Smooth muscle cell of the brain vasculature (primary cell): ENCODE results near the gene RNF224.
"Not testable (repeated sequence)": the region's sequence is repeated elsewhere in the genome, so short reads cannot be mapped to it uniquely, and the experiment has no call there.

ENCODE experiments used
- DNase-seq: peaks from one replicate; pipeline ENCODE4 v3.0.0-alpha.2; 2012; ENCODE audit warnings: low read depth, low spot score

Gene RNF224

DNA sequence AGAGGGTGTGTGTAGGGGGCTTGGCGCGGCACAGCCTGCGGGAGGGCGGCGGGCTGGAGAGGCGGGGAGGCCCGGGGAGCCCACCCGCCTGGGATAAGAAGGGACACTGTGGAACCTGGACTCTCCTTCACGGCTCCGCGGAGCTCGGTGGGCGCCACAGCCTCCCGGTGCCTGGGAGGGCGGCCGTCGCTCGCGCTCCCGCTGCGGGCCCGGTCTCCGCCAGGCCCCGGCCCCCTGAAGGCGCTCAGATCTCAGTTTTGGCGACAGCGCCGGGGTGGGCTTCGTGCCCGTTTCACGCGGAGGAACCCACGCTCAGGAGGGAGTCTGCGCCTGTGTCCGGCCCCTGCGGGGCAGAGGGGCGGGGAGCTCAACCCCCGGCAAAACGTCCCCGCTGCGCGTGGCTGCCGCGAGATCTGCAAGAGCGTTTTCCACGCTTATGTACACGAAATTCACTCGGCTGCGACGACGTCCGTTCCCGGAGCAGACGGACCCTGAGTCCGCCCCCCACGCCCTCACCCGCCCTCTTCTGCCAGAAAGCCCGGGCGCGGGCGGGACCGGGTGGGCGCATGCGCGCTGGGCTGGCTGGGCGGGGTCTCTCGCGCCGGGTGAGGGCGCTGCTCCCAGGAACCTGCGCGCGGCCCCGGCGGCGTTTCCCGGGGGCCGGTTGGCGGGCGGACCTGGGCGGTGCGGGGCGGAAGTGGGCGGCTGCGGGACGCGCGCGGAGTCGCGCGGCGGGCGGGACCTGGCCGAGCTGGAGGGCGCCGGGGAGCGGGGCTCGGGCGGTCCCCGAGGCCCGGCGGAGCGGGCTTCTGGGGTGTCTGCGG lies 27.5 kb downstream of the RNF224 start, which contains the start of gene NELFB:
Gene NELFB, plus strand, starts transcription at position 704 of the 824 bp plus-strand sequence.
- no peak for DNase-seq

DNA sequence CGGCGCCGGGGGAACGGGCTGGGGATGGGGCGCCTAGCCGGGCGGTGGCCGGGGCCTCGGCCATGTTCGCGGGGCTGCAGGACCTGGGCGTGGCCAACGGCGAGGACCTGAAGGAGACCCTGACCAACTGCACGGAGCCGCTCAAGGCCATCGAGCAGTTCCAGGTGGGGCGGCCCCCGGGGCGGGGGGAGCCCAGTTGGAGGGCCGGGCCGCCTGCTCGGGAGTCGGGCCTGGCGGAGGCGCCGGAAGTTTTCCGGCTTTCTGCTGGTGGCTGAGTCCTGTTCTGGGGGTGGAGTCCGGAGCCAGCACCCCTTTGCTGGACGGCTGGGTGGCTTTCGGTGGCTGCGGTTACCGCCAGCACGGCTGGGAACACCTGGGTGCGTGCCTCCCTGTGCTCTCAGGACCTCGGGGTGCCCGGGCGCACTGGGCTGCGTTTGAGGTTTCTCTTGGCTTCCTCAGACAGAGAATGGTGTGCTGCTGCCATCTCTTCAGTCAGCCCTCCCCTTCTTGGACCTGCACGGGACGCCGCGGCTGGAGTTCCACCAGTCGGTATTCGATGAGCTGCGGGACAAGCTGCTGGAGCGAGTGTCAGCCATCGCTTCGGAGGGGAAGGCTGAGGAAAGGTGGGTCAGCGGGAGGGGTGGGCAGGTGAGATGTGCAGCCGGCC lies 28.3 kb downstream of the RNF224 start:
- DNase-seq, result no peak

DNA sequence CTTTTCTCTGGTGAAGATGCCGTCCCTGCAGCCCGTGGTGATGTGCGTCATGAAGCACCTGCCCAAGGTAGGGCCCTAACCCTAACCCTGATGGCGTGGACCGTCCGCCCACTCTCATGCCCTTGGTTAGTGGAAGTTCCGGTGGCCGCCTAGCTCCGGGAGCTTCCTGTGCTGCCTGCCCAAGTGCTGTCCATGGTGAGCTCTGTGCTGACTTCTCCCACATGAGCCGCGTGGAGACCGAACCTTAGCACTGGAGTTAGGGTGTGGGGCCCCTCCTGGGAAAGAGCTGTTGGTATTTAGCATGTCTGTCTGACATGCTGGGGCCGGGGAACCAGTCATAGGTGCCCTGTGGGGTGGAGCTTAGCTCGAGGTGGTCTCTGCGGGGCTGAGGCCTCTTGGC lies 29.1 kb downstream of the RNF224 start:
- DNase-seq, result no peak

DNA sequence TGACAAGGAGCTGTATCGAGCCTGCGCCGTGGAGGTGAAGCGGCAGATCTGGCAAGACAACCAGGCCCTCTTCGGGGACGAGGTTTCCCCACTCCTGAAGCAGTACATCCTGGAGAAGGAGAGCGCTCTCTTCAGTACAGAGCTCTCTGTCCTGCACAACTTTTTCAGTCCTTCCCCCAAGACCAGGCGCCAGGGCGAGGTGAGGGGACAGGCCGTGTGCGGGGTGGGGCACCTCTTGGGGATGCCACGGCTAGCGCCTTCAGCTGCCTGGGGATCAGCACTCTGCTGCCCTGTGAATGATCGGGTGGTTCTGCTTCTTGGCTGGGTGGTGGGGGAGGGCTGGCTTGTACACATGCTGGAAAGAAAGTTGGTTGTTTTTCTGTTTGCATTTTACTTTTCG lies 29.6 kb downstream of the RNF224 start:
- DNase-seq, result no peak

DNA sequence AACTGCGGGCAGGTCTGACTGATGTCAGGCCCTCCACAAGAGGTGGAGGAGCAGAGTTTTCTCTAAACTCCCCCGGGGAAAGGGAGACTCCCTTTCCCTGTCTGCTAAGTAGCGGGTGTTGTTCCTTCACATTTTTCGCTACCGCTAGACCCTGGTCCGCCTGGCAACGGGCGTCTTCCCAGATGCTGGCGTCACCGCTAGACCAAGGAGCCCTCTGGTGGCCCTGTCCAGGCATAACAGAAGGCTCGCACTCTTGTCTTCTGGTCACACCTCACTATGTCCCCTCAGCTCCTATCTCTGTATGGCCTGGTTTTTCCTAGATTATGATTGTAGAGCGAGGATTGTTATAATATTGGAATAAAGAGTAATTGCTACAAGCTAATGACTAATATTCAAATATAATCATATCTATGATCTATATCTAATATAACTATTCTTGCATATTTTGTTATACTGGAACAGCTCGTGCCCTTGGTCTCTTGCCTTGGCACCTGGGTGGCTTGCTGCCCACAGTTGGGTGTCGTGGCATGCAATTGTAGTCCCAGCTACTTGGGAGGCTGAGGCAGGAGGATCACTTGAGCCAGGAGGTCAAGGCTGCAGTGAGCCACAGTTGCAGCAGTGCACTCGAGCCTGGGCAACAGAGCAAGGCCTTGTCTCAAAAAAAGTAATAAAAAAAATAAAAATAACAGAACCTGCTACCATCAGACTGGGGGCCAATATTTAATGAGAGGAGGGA lies 35.0 kb downstream of the RNF224 start:
- DNase-seq, result not testable (repeated sequence)

DNA sequence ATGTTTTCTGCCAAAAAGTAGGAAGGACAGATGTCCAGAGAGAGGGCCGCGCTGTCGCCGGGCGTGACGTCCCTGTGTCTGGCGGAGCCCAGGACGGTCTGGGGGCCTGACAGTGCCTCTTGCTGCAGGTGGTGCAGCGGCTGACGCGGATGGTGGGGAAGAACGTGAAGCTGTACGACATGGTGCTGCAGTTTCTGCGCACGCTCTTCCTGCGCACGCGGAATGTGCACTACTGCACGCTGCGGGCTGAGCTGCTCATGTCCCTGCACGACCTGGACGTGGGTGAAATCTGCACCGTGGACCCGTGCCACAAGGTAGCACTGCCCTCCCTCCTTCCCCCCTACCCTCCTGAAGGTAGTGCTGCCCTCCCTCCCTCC lies 35.6 kb downstream of the RNF224 start:
- no peak for DNase-seq

DNA sequence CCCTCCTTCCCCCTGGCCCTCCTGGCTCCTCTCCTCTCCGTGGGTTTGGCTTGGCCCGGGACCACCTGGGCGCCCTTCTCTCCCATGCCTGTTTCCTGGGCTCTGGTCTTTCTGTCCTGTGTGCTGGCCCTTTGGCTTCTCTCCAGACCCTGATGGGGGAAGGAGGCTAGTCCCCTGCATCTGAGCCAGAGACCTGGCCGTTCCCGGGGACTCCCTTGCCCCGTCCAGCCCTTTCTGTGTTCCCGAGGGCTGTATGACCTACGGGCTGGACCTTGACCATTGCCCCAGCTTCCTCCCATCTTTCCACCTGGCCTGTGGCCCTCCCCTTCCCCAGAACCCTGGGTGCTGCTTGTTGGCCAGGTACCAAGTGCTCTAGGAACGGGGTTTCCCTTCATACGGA lies 36.2 kb downstream of the RNF224 start:
- no peak for DNase-seq

DNA sequence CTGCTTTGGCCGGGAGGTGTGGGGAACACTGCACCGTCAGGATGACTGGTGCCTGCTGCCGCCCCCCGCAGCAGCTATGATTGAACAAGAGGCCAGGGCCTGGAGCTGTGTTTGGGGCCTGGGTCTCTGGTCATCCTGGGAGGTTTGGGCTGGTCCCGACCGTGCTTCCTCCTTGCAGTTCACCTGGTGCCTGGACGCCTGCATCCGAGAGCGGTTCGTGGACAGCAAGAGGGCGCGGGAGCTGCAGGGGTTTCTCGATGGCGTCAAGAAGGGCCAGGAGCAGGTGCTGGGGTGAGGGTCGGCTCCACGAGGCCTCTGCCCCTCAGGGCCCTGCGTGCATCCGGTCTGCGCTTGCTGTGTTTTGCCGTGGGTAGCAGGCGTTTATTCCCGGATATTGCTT lies 36.8 kb downstream of the RNF224 start:
- DNase-seq, result no peak

DNA sequence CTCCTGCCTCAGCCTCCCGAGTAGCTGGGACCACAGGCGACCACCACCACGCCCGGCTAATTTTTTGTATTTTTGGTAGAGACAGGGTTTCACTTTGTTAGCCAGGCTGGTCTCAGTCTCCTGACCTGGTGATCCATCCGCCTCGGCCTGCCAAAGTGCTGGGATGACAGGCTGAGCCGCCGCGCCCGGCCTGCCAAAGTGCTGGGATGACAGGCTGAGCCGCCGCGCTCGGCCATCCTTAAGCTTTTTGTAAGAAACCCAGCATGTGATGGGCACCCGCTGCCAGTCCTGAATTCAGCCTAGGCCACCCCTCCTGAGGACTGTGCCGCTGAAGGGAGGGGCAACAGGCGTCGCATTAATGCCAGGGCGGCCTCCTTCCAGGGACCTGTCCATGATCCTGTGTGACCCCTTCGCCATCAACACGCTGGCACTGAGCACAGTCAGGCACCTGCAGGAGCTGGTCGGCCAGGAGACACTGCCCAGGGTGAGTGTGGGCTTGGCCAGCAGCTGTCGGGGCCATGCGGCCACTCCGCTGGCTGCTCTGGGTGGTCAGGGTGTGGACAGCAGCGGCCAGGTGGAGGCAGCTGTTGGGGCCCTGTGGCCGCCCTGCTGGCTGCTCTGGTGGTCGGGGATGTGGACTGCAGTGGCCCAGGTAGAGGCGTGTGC lies 38.3 kb downstream of the RNF224 start:
- no peak for DNase-seq

DNA sequence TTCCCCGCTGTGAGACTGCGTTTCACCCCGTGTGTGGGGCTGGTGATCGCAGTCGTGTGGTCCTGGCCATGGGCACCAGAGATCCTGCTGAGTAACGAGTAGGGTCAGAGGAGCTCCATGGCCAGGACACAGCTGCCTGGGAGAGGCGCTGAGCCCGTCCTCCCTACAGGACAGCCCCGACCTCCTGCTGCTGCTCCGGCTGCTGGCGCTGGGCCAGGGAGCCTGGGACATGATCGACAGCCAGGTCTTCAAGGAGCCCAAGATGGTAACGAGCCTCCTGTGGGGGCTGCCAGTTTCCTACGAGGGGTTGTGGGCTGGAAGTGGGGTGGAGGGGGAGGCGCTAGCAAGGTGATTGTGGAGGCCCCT lies 38.8 kb downstream of the RNF224 start:
- no peak for DNase-seq

DNA sequence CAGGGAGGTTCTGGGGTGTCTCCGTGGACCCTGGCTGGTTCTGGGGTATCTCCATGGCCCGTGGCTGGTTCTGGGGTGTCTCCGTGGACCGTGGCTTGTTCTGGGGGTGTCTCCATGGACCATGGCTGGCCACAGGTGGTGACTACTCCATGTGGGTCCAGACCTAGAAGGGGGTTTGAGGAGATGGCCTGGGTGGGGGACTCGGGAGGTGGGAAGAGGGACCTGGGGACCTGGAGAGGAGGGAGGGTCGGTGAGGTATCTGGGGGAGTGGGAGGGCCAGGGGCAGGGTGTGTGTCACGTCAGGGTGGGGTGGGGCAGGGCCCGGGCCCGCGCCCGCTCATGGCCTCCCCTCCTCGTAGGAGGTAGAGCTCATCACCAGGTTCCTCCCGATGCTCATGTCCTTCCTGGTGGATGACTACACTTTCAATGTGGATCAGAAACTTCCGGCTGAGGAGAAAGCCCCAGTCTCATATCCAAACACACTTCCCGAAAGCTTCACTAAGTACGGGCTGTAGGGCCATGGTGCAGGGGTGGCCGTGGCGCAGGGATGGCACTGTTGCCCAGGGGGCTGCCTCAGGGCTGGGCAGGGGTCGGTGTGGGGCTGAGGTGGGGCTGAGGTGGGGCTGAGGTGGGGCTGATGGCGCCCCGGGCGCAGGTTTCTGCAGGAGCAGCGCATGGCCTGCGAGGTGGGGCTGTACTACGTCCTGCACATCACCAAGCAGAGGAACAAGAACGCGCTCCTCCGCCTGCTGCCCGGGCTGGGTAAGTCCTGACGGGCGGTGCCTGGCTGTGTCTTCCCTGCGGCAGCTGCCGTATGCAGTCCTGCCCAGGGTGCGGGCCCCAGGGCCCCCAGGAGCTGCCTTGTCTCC lies 39.5 kb downstream of the RNF224 start:
- DNase-seq, result no peak

DNA sequence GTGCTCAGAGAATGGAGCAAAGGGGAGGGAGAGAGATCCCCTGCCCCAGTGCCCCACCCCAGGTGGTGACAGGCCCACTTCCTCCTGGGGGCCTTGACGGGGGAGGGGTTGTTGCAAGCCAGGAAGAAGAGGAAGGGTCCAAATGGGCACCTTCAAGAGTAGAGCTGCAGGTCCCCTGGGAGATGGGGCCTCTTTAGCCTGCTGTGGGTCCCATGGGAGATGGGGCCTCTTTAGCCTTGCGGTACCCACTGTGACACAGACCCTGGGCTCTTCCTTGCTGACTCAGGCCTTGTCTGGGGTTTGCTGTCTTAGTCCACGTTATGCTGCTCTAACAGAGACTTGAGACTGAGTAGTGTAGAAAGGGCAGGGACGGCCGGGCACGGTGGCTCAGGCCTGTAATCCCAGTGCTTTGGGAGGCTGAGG lies 40.6 kb downstream of the RNF224 start:
- DNase-seq, result no peak

DNA sequence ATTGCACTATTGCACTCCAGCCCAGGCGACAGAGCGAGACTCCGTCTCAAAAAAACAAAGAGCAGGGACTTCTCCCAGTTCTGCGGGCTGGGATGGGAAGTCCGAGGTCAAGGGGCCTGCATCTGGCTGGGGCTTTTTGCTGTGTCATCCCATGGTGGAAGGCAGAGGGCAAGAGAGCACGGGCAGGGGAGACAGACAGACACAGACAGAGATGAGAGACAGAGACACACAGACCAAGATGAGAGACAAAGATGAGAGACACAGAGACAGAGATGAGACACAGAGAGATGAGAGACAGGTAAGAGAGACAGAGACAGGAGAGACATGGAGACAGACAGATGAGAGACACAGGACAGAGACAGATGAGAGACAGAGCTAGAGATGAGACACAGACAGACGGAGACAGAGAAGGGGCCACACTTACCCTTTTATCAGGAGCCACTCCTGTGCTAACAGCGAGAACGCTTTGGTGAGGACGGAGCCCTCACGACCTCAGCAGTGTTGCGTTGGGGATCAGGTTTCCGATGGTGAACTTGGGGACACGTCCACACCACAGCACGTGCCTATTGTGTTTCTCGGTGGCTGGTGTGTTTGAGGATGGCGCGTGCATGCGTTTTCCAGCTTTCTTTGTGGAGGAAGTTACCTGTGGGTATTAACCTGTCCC lies 41.4 kb downstream of the RNF224 start:
- no peak for DNase-seq

DNA sequence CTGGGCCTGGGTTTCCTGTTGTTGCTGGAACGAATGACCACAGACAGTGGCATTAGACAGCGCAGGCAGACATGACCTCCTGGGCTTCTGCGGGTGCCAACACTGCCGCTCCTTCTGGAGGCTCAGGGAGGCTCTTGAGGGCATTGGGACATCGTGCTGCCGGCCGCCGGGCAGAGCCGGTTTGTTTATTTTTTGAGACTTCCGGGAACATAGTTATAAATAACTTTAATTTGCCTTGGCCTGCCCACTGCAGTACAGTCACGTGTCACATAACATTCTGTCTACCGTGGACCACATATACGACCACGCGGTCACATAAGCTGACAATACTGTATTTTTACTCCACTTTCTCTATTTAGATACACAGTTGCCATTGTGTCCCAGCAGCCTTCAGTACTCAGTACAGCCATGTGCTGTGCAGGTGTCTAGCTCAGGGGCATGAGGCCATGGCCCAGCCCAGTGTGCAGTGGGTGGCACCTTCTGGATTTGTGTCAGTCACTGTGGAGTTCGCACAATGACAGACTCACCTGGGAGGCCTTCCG lies 42.0 kb downstream of the RNF224 start:
- DNase-seq, result no peak

DNA sequence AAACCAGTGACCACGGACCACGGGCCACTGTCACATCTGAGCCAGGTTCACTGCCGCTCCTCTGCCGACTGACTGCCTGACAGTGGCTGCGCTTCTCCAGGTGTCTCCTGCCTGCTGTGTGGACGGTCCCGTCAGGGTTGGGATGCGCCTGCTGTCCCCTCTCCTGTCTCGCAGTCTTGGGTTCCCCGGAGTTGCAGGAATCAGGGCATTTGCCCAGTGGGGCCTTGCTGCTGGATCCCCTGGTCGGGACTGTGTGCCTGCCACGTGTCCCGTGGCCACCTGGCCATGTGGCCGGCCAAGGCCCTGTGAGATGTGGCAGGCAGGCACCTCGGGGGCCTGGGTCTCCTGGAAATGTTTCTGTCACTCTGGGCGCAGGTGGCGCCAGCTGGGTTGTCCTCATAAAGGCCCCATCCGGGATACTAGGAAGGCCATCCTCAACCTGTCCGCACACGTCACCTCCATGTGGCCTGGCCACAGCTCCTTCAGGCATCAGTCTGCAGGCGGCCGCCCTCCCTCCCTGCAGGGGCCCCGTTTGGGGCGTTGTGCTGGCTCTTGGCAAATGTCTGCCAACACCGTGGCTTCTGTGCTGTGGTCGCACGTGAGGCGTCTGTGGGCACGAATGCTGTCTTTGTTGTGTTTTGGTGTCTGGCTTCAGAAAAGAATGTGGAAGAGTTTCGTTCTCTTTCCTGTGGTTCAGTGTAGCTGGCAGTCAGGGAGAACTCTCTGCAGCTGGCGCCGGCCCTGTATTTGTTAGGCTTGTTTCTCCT lies 43.8 kb downstream of the RNF224 start:
- no peak for DNase-seq

DNA sequence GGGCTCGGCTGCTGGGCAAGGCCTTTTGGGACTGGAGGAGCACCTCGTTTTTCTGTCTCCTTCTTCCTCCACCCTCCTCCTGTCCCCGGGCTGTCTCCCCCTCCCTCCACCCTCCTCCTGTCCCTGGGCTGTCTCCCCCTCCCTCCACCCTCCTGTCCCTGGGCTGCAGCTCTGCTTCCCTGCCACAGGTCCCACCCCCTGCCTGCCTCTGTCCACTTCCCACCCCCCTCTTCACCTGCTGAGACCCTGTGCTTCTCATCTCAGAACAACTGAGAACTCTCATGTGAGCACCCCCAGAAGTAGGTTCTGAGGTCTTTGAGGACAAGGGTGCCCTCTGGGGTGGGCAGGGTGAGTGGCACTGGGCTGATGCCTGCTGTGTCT lies 44.4 kb downstream of the RNF224 start:
- DNase-seq, result no peak

DNA sequence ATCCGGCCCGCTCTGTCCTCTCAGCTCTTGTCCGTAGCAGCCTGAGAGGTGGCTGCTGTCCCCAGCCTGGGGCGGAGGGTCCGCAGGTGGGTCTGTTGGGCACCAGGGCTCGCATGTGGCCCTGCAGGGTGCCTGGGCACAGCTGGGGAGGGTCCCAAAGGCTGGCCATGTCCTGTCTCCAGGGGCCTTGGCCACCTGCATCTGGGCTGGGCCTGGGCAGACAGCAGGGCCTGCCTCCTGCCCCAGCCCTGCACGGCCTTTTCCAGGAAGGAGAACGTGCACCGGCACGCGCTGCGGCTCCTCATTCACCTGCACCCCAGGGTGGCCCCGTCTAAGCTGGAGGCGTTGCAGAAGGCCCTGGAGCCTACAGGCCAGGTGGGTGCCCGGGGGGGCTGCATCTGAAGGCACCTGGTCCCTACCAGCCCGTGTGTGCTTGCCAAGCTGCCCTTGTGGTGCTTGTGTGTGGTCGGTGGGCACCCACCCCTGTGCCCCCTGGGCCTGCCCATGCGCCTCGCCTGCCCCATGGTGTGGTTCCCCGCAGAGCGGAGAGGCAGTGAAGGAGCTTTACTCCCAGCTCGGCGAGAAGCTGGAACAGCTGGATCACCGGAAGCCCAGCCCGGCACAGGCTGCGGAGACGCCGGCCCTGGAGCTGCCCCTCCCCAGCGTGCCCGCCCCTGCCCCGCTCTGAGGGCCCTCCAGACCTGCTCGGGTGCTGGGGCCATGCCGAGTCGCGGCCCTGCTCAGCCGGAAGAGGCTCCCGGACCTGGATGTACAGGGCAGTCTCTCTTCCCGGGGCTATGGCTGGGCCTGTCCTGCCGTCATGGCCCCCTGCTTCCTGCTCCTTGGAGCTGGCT lies 45.2 kb downstream of the RNF224 start:
- DNase-seq, result no peak

DNA sequence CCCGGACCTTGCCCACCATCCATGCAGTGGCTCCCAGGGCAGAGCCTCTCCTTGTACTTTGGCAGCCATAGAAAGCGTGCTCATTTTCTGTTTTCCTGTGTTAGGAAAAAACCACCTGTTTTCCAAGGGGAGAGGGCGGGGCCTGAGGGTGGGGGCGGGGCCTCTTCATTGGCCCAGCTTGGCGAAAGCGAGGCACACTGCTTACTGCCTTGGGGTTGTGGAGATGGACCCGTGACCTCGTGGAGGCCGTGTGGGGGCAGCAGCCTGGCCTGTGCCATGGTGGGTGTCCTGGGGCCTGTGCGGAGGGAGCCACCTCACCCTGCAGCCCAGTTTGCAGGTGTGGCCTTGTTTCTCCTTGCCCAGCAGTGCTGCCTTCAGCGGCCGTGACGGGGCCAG lies 45.8 kb downstream of the RNF224 start:
- DNase-seq, result no peak
